Fibroblast of skin of scalp (primary cell): Measurements from ENCODE around the gene ALG2.

Experiments
- DNase-seq: peaks from one replicate; pipeline ENCODE4 v3.0.0-alpha.2; 2013

The ALG2 gene

GRCh38 chr9:99192786-99193465, 28.8 kb downstream of the ALG2 start:
- DNase-seq: peak; percentile 14

GRCh38 chr9:99190597-99191283, 31.0 kb downstream of the ALG2 start:
- DNase-seq: no peak

GRCh38 chr9:99189887-99190596, 31.7 kb downstream of the ALG2 start:
- no peak for DNase-seq

GRCh38 chr9:99189186-99189585, 32.6 kb downstream of the ALG2 start:
- DNase-seq: no peak

- DNase-seq: no peak
Measured at GRCh38 chr9:99187311-99187710, 34.4 kb downstream of the ALG2 start.

GRCh38 chr9:99185934-99186333, 35.8 kb downstream of the ALG2 start:
- DNase-seq: no peak

GRCh38 chr9:99185348-99185632, 36.5 kb downstream of the ALG2 start:
- no peak for DNase-seq

- DNase-seq: peak; percentile 90
Measured at GRCh38 chr9:99184475-99185347, 37.0 kb downstream of the ALG2 start.

- no peak for DNase-seq
Measured at GRCh38 chr9:99184110-99184474, 37.6 kb downstream of the ALG2 start.

- DNase-seq: no peak
Measured at GRCh38 chr9:99183616-99184015, 38.1 kb downstream of the ALG2 start.

- peak; percentile 12 for DNase-seq
Measured at GRCh38 chr9:99182356-99182755, 39.4 kb downstream of the ALG2 start.

- DNase-seq: peak; percentile 62
Measured at GRCh38 chr9:99181621-99182020, 40.1 kb downstream of the ALG2 start.

- no peak for DNase-seq
Measured at GRCh38 chr9:99181206-99181605, 40.5 kb downstream of the ALG2 start.

GRCh38 chr9:99180662-99181061, 41.1 kb downstream of the ALG2 start:
- no peak for DNase-seq

- no peak for DNase-seq
Measured at GRCh38 chr9:99180199-99180598, 41.5 kb downstream of the ALG2 start.

GRCh38 chr9:99178912-99179872, 42.5 kb downstream of the ALG2 start:
- no peak for DNase-seq

GRCh38 chr9:99177576-99178366, 44.0 kb downstream of the ALG2 start:
- DNase-seq: no peak

- DNase-seq: no peak
Measured at GRCh38 chr9:99176527-99177013, 45.2 kb downstream of the ALG2 start.

- no peak for DNase-seq
Measured at GRCh38 chr9:99173570-99174504, 47.9 kb downstream of the ALG2 start.
